Measurements from ENCODE around the gene SPRR2A.
"Not testable (repeated sequence)": the region's sequence is repeated elsewhere in the genome, so short reads cannot be mapped to it uniquely, and the experiment has no call there.

The SPRR2A gene

GRCh38 chr1:153024413-153024812 lies 32.9 kb downstream of the SPRR2A start:
- DNase-seq = no peak

- DNase-seq = no peak
Measured at GRCh38 chr1:153023109-153023508, 34.2 kb downstream of the SPRR2A start.

GRCh38 chr1:153022340-153022739 lies 35.0 kb downstream of the SPRR2A start:
- not testable (repeated sequence) for DNase-seq

GRCh38 chr1:153021829-153022228 lies 35.5 kb downstream of the SPRR2A start:
- not testable (repeated sequence) for DNase-seq

- not testable (repeated sequence) for DNase-seq
Measured at GRCh38 chr1:153011235-153011758, 46.0 kb downstream of the SPRR2A start.
